IMR-90 (cell line): Measurements from ENCODE around the gene ZNG1A. TPM values are rescaled to one million over a fixed set of nuclear protein-coding genes. Genes with fewer than 3 reads are reported as not detected.
"Not testable (repeated sequence)": the region's sequence is repeated elsewhere in the genome, so short reads cannot be mapped to it uniquely, and the experiment has no call there.

ENCODE experiments used
- ATAC-seq: fragments of 200-7000 bp; cut with Tn5 transposase; 2 replicates; pipeline ENCODE4 v1.9.1; 2020; ENCODE audit warnings: low read depth, mild to moderate bottlenecking, moderate library complexity
- BruUV-seq: library from RNA; stranded (reverse); fragments of 400-500 nt; replicated peaks from 2 replicates; lab custom pipeline; 2021; lab: Mats Ljungman, UMichigan
- CTCF ChIA-PET: fragments of 300-600 bp; formaldehyde crosslinking; extraction: SDS; loops from one replicate; lab custom pipeline; 2021; ENCODE audit warnings: antibody characterized with exemption; lab: Yijun Ruan, JAX
- POLR2A ChIA-PET: fragments of 300-600 bp; sonication (Branson Sonifier 250); formaldehyde crosslinking; loops from one replicate; lab custom pipeline; 2022; ENCODE audit warnings: antibody characterized with exemption; ENCODE audit not compliant: unreplicated experiment; lab: Charles Lee
- DNase-seq: peaks from one replicate; pipeline ENCODE4 v3.0.0; 2013
- H2AFZ ChIP-seq: replicated peaks from 2 replicates; pipeline ENCODE3; 2013; ENCODE audit warnings: low read length, mild to moderate bottlenecking; ENCODE audit not compliant: poor library complexity
- H2AK5ac ChIP-seq: 2 replicates; pipeline ENCODE4 v1.6.1; 2013; ENCODE audit warnings: low read depth, low read length, inconsistent platforms
- H2AK9ac ChIP-seq: replicated peaks from 2 replicates; pipeline ENCODE3; 2013; ENCODE audit warnings: mild to moderate bottlenecking, low read depth, low read length, moderate library complexity; ENCODE audit not compliant: poor library complexity
- H2BK120ac ChIP-seq: 2 replicates; pipeline ENCODE4 v1.6.1; 2013; ENCODE audit warnings: low read depth, low read length, inconsistent platforms
- H2BK15ac ChIP-seq: 3 replicates; pipeline ENCODE4 v1.6.1; 2013; ENCODE audit warnings: low read depth, low read length, inconsistent platforms
- H2BK20ac ChIP-seq: 2 replicates; pipeline ENCODE4 v1.6.1; 2013; ENCODE audit warnings: low read depth, mild to moderate bottlenecking, inconsistent platforms, low read length, moderate library complexity
- H2BK5ac ChIP-seq: 2 replicates; pipeline ENCODE4 v1.6.1; 2013; ENCODE audit warnings: mild to moderate bottlenecking, low read depth, low read length, inconsistent platforms; ENCODE audit not compliant: poor library complexity, severe bottlenecking
- H3K14ac ChIP-seq: replicated peaks from 2 replicates; pipeline ENCODE4 v1.6.1; 2013; ENCODE audit warnings: low read depth, low read length, inconsistent platforms
- H3K18ac ChIP-seq: 2 replicates; pipeline ENCODE4 v1.6.1; 2013; ENCODE audit warnings: low read depth, low read length, control low read depth
- H3K23ac ChIP-seq: 2 replicates; pipeline ENCODE4 v1.6.1; 2013; ENCODE audit warnings: low read depth, low read length, inconsistent platforms
- H3K27ac ChIP-seq: 2 replicates; pipeline ENCODE4 v1.5.1; 2013; ENCODE audit warnings: mild to moderate bottlenecking, control low read depth, low read length; ENCODE audit not compliant: insufficient read depth
- H3K27me3 ChIP-seq: 2 replicates; pipeline ENCODE4 v1.6.1; 2013; ENCODE audit warnings: low read length; ENCODE audit not compliant: control insufficient read depth, insufficient read depth
- H3K36me3 ChIP-seq: 2 replicates; pipeline ENCODE4 v1.6.1; 2013; ENCODE audit warnings: low read length, mixed read lengths; ENCODE audit not compliant: control insufficient read depth, insufficient read depth
- H3K4ac ChIP-seq: 2 replicates; pipeline ENCODE4 v1.6.1; 2013; ENCODE audit warnings: low read depth, low read length, inconsistent platforms
- H3K4me1 ChIP-seq: 2 replicates; pipeline ENCODE4 v1.6.1; 2013; ENCODE audit warnings: low read length, mixed read lengths; ENCODE audit not compliant: control insufficient read depth, insufficient read depth
- H3K4me2 ChIP-seq: 2 replicates; pipeline ENCODE4 v1.6.1; 2013; ENCODE audit warnings: low read depth, mild to moderate bottlenecking, control low read depth, low read length, moderate library complexity
- H3K4me3 ChIP-seq: 2 replicates; pipeline ENCODE4 v1.5.1; 2013; ENCODE audit warnings: low read depth, mild to moderate bottlenecking, control low read depth, low read length, moderate library complexity; ENCODE audit not compliant: insufficient read depth
- H3K56ac ChIP-seq: 2 replicates; pipeline ENCODE4 v1.6.1; 2013; ENCODE audit warnings: low read length, inconsistent platforms; ENCODE audit not compliant: insufficient read depth; ENCODE audit errors: extremely low read depth
- H3K79me1 ChIP-seq, 2 experiments: 2 replicates each; pipeline ENCODE4 v1.6.1; 2013; ENCODE audit warnings: low read length in 2 of 2, inconsistent platforms in 1 of 2, low read depth in 1 of 2
- H3K9ac ChIP-seq: 2 replicates; pipeline ENCODE4 v1.6.1; 2013; ENCODE audit warnings: low read depth, low read length, control low read depth
- H3K9me1 ChIP-seq: 2 replicates; pipeline ENCODE4 v1.6.1; 2013; ENCODE audit warnings: low read length, inconsistent platforms; ENCODE audit not compliant: insufficient read depth
- H3K9me3 ChIP-seq: 2 replicates; pipeline ENCODE4 v1.6.1; 2013; ENCODE audit warnings: low read length; ENCODE audit not compliant: control insufficient read depth, insufficient read depth
- H4K20me1 ChIP-seq: 2 replicates; pipeline ENCODE4 v1.6.1; 2013; ENCODE audit warnings: low read length, inconsistent platforms; ENCODE audit not compliant: insufficient read depth
- H4K5ac ChIP-seq: 2 replicates; pipeline ENCODE4 v1.6.1; 2013; ENCODE audit warnings: mild to moderate bottlenecking, low read depth, low read length, control low read depth
- H4K8ac ChIP-seq, 2 experiments: 2 replicates each; pipeline ENCODE4 v1.6.1; 2013; ENCODE audit warnings: low read depth in 2 of 2, low read length in 2 of 2, control low read depth in 1 of 2, inconsistent platforms in 1 of 2
- H4K91ac ChIP-seq: 2 replicates; pipeline ENCODE4 v1.6.1; 2013; ENCODE audit warnings: low read depth, low read length, inconsistent platforms; ENCODE audit not compliant: insufficient read depth
- WGBS, 2 experiments: methylation state at CpG; one replicate each; pipeline versions ENCODE4 v1.1.5 to v1.1.7; 2013; ENCODE audit warnings: missing lambda C conversion rate in 2 of 2; ENCODE audit not compliant: insufficient read length in 1 of 2; ENCODE audit errors: extremely low coverage in 2 of 2; 5-methylcytosine and 5-hydroxymethylcytosine counted together
- dilution Hi-C: fragments of 300-500 bp; cut with HindIII; formaldehyde crosslinking; loops from one replicate; pipeline ENCODE4 v1.14.3; 2018; ENCODE audit warnings: low sequenced_read_pairs; ENCODE audit not compliant: unreplicated experiment
- in situ Hi-C: fragments of 300-500 bp; cut with MboI; formaldehyde crosslinking; loops from 3 replicates; pipeline ENCODE4 v1.14.3; 2019; ENCODE audit warnings: low sequenced_read_pairs, inconsistent platforms, mixed read lengths
- intact Hi-C: fragments of 100-400 bp; cut with micrococcal nuclease; formaldehyde crosslinking; loops from 2 replicates; pipeline ENCODE4 v1.10.0; 2022
- polyA plus RNA-seq, 3 experiments: library from polyadenylated mRNA; depleted of rRNA; stranded (reverse); fragments of >200 nt; gene quantifications; 2 replicates each; pipeline ENCODE4 v1.2.3, GENCODE V29; 2012; ENCODE audit warnings: low replicate concordance in 1 of 3
- total RNA-seq: library from RNA; depleted of rRNA; stranded (reverse); fragments of >200 nt; gene quantifications from 2 replicates; pipeline ENCODE4 v1.2.3, GENCODE V29; 2012

ZNG1A gene
- total and polyA plus RNA-seq, 2 of the 4 experiments (the other 2 are of a cell fraction) = 12.2 to 12.4 TPM

GRCh38 chr9:151173-151572 is 27.7 kb downstream of the ZNG1A start:
- H3K36me3 ChIP-seq, POLR2A ChIA-PET, H3K9me3 ChIP-seq, H4K5ac ChIP-seq, H3K4me3 ChIP-seq, H2BK20ac ChIP-seq, ATAC-seq, H3K9ac ChIP-seq, H3K79me1 ChIP-seq, H2BK120ac ChIP-seq, H3K27me3 ChIP-seq, H3K4me1 ChIP-seq, DNase-seq, H3K9me1 ChIP-seq, CTCF ChIA-PET, H4K8ac ChIP-seq, H3K14ac ChIP-seq, H2AK5ac ChIP-seq, dilution Hi-C loops, in situ Hi-C loops, H4K20me1 ChIP-seq, H3K27ac ChIP-seq, H2BK5ac ChIP-seq, H3K4ac ChIP-seq, H2BK15ac ChIP-seq, H2AFZ ChIP-seq, H3K56ac ChIP-seq, BruUV-seq, intact Hi-C loops, H3K23ac ChIP-seq, H3K18ac ChIP-seq, H2AK9ac ChIP-seq, H4K91ac ChIP-seq, H3K4me2 ChIP-seq: not testable (repeated sequence)

GRCh38 chr9:139880-140279 is 39.0 kb downstream of the ZNG1A start:
- H4K20me1 ChIP-seq, H3K56ac ChIP-seq, intact Hi-C loops, H4K5ac ChIP-seq, H3K9ac ChIP-seq, H3K18ac ChIP-seq, in situ Hi-C loops, H2AK5ac ChIP-seq, H2BK20ac ChIP-seq, BruUV-seq, H2BK15ac ChIP-seq, ATAC-seq, H3K4me2 ChIP-seq, CTCF ChIA-PET, H3K27ac ChIP-seq, H4K8ac ChIP-seq, H2BK5ac ChIP-seq, H2AK9ac ChIP-seq, H3K36me3 ChIP-seq, POLR2A ChIA-PET, H3K23ac ChIP-seq, H3K9me1 ChIP-seq, DNase-seq, H3K4ac ChIP-seq, H4K91ac ChIP-seq, H3K9me3 ChIP-seq, H3K27me3 ChIP-seq, H3K4me3 ChIP-seq, H2BK120ac ChIP-seq, H3K4me1 ChIP-seq, H3K79me1 ChIP-seq, dilution Hi-C loops, H3K14ac ChIP-seq, H2AFZ ChIP-seq: not testable (repeated sequence)
- no CpG with 5 or more reads among the region's 17 CpGs for WGBS, 2 experiments
